Fibroblast of skin of right quadriceps (primary cell): ENCODE results near the gene NAGS.
"Not testable (repeated sequence)": the region's sequence is repeated elsewhere in the genome, so short reads cannot be mapped to it uniquely, and the experiment has no call there.

Experiments used
- DNase-seq: peaks from one replicate; pipeline ENCODE4 v3.0.0-alpha.2; 2013

The NAGS gene

DNA sequence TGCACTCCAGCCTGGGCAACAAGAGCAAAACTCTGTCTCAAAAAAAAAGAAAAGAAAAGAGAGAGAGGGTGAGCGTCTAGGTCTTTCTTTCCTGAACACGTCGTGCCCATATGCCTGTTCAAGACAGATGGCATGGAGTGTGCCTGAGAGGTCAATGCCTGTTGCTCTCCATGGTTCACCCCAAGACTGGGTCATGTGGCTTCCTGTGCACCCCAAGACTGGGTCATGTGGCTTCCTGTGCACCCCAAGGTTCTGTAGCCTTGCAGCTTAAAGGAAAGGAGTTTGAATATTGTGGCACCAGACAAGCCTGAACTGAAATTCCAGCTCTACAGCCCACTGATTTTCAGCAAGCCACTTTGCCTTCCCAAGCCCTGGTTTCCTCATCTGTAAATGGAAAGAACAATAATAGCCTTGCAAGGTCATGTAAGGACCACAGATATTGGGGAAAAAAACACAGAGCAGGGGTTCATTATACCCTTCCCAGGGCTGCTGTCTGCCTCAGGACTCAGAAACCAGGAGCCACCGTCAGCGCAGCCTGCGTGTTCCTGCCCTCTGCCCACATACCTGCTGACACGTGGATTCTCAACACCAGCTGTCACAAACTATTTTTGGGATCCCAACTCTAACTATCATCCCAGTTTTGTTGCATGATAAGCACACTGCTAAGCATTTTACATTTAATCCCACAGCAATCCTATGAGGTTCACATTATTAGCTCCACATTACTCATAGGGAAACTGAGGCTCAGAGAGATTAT, 18.0 kb upstream of the NAGS start:
- no peak for DNase-seq

DNA sequence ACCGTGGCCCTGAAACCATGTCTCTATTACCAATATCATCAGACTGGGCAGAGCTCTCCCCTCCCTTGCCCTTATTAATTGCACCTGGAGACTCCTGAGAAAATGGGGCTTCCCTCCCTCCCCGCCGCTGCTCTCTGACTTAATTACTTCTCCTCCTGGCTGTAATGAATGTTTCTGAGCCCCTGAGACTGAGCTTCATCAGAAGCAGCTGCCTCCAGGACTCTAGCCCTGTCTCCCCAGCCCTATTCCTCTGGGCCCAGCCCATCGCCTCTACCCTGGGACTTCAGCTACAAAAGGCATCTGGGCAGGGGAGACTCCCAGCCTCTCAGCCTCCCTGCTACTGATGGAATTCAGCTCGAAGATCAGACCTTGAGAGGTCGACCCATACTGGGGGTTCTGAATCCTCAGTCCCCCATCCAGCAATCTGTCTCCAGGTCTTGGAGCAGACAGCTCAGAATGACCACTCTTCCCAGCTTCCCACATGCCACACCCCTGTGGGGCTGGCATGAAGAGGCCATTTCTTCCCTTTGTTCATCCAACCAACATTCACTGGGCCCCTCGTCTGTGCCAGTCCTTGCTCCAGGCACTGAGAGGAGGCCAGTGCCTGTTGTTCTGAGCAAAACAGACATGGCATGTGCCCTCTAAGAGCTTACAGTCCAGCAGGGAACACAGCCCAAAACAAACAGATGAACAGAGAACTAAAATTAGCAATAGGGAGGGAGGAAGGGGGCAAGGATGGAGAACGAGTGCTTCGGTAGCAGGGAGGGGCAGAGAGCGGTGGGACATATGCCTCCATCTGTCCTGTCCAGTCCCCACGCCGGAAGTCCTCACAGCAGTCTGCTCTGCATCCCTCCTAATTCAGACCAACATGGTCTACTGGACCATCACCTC, 17.0 kb upstream of the NAGS start:
- DNase-seq = no peak

GRCh38 chr17:43988301-43988700, 16.1 kb upstream of the NAGS start:
- no peak for DNase-seq

DNA sequence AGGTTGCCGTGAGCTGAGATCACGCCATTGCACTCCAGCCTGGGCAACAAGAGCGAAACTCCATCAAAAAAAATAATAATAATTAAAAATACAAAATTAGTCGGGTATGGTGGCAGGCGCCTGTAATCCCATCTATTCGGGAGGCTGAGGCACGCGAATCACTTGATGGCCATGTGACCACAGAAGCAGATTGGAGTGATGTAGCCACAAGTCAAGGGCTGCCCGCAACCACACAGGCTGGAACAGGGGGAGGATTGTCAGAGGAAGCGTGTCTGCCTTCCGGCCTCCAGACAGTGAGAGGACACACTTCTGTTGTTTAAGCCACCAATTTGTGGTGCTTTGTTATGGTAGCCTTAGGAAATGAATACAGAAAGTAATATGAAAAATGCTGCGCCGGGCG, 11.8 kb upstream of the NAGS start:
- no peak for DNase-seq

DNA sequence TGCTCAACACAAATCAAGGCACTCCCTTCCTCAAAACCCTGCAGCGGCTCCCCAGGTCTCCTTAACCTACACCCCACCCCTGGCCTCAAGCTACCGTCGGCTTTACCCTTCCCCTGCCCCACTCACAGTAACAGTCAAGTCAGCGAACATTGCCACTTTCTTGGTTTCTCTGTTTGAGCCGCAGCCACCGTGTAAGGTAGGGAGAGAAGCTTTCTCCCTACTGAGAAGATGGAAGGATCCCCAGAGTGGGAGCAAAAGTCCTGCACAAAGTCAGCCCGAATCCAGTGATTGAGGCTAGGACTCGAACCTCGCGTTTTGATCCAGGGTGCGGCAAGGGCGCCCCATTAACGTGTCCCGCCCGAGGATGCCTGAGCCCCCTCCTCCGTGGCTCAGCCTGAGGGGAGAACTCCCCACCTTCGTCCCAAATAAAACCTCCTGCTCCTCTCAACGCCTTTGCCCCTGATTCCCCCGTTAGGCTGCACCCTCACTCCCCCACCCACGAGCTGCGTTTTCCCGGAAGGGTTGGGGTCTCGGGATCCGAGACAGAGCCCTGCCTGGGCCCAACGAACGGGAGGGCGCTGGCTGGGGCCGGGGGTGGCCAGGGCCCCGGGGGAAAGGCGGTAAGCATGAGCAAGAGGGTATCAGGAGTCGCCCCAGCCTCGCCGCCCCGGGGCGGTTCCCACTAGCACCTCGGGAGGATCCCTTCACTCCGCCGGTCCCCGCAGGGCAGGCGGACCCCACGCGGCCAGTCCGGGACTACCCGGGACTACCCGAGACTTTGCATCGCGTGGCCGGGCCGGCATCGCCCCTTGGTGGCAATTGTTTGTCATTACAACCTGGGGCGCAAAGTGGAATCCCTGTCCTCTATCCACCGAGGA, 9.9 kb upstream of the NAGS start:
- DNase-seq = peak; percentile 63

DNA sequence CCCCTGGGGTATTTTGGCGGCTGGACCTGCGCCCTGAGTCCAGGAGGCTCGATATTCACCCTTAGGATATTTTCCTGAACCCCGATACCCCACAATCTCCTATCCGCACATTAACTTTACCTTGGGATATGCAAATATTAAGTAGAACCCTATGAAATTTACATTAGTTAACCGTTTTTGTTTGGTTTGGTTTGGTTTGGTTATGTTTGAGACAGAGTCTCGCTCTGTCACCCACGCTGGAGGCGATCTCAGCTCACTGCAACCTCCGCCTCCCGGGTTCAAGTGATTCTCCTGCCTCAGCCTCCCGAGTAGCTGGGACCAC, 9.3 kb upstream of the NAGS start:
- no peak for DNase-seq

DNA sequence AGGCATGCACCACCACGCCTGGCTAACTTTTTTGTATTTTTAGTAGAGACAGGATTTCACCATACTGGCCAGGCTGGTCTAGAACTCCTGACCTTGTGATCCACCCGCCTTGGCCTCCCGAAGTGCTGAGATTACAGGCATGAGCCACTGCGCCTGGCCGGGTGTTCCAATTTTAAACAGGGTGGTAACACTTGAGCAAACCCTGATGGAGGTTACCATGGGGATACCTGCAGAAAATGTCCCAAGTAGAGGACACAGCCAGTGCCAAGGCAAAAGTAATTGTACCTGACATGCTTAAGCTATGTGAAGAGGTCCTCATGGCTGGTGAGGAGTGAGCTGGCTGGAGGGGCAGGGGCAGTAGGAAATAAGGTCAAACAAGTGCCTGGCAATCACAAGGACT, 7.2 kb upstream of the NAGS start:
- not testable (repeated sequence) for DNase-seq

DNA sequence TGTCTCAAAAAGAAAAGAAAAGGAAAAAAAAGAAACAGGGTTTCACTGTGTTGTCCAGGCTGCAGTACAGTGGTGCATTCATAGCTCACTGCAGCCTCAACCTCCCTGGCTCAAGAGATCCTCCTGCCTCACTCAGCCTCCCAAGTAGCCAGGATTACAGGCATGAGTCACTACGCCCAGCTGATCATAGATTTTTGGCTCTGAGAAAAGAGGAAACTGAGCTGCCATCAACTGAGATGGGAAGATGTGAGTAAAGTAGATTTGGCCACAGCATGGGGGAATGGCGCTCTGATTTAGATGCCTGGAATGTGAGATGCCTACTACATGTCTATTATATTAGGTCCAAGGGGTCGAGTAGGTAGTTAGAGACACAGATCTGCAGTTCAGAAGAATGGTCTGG, 5.9 kb upstream of the NAGS start:
- DNase-seq = peak; percentile 71

DNA sequence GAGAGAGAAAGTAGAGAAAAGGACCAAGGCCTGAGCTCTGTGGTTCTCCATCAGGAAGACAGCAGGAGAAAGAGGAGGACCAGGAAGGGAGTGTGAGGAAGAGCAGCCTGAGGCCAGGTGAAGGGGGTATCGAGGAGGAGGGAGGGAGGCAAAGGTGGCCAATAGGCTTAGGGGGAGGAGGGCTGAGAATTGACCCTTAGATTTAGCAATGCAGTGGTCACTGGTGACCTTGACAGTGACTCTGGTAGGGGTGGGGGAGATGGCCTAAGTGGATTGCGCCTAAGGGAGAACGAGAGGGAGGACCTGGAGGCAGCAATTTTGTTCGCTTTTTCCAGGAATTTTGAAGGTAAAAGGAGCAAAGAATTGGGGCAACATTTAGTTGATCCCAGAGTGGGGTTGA, 5.4 kb upstream of the NAGS start:
- no peak for DNase-seq

DNA sequence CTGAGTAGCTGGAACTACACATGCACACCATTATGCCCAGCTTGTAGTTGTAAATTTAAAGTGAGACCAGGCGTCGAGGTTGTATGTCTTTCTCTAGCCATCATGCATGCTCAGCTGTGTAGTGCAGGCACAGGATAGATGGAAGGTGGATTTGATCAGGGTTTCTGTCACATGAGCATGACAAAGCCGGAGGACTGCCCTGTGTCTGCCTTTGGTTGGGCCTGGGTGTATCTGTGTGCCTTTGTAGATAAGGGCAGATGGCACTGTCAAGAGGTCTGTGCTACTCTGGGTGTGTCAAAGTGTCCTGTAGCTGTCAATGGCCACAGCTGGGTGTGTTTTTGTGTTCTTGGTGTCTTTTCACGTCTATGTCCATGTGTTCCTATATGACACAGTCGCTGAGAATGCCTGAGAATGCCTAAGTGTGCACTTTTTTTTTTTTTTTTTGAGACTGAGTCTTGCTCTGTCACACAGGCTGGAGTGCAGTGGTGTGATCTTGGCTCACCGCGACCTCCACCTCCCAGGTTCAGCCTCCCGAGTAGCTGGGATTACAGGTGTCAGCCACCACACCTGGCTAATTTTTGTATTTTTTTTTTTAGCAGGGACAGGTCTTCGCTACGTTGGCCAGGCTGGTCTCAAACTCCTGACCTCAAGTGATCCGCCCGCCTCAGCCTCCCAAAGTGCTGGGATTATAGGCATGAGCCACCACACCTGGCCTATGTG, 4.1 kb upstream of the NAGS start:
- no peak for DNase-seq

GRCh38 chr17:44000871-44001460, 3.5 kb upstream of the NAGS start:
- DNase-seq = no peak

- no peak for DNase-seq
Observed at GRCh38 chr17:44001461-44001920, 2.9 kb upstream of the NAGS start.

DNA sequence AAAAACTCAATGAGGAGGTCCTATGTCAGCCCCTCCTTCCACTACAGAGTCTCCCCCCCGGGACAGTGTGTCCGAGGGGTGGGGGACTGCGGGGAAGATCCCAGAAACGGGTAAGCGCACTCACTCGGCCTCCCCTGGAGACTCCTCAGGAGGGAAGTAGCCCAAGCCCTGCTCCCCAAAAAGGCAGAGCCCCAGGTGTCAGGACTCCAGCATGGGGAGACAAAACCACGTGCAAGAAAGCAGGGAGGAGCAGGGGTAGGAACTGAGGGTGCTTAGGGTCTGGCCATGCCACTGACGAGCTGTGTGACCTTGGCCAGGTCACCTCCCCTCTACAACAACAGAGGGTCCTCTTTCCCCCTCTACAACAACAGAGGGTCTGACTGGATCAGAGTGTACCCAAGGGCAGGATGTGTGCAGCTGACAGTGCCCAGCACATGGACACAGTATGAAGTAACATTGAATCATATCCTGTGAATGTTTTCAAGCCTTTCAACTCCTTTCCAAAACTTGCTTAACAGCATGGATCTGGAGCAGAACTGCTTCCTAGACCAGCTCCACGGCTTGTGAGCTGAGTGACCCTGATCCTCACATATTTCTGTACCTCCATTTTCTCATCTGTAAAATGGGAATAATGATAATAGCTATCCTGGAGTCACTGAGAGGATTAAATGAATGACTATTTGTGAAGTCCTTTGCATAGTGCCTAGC, 2.1 kb upstream of the NAGS start:
- DNase-seq = peak; percentile 82

- no peak for DNase-seq
Observed at GRCh38 chr17:44004761-44005526, 522 bp downstream of the NAGS start.

DNA sequence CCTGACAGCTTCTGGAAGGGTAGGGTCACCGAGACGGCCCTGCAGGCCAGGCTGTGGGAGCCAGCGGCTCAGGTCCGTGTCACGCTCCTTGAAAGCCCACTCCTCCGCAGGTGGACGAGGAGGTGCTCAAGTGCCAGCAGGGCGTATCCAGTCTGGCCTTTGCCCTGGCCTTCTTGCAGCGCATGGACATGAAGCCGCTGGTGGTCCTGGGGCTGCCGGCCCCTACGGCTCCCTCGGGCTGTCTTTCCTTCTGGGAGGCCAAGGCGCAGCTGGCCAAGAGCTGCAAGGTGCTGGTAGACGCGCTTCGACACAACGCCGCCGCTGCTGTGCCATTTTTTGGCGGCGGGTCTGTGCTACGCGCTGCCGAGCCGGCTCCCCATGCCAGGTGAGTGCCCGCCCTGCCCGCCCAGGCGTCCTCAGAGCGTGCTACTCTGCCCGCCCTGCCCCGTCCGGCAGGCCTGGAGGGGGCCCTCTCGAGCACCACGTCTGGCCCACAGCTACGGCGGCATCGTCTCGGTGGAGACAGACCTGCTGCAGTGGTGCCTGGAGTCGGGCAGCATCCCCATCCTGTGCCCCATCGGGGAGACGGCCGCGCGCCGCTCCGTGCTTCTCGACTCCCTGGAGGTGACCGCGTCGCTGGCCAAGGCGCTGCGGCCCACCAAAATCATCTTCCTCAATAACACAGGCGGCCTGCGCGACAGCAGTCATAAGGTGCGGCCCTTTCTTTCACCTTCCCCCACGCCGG, 1.3 kb downstream of the NAGS start:
- DNase-seq = no peak

- no peak for DNase-seq
Observed at GRCh38 chr17:44006272-44006597, 1.8 kb downstream of the NAGS start.

GRCh38 chr17:44006598-44007345, 2.4 kb downstream of the NAGS start:
- DNase-seq = peak; percentile 96

GRCh38 chr17:44007346-44008204, 3.2 kb downstream of the NAGS start:
- no peak for DNase-seq
